Activated T-cell treated with anti-CD3 and anti-CD28 coated beads for 4 hours (primary cell): ENCODE measurements around the gene VANGL2.

Experiments used
- DNase-seq: peaks from one replicate; pipeline ENCODE4 v3.0.0-alpha.2; 2020

The VANGL2 gene

DNA sequence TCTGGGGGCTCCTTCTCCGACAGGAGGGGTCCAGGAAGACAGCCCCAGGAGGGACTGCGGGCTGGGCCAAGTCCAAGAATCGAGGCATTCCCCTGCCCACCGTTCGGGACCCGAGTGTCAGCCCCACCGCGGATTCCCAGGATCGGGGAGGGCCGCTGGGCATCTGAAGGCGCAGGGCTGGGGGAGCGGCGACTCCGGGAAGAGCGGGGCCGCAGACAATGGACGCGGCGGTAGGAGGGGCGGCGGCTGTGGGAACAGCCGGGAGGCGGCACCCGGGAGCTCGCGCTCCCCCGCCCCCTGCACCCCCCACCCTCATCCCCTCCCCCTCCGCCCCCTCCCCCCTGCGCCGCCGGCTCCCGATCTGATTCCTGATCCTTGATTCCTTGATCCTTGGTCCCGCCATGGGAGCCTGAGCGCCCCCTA, at the start of gene VANGL2:
Gene VANGL2 (plus strand): TSS at position 342 of the 423 bp plus-strand sequence. CDS start 15,274 bp downstream, outside the sequence.
- DNase-seq = no peak

DNA sequence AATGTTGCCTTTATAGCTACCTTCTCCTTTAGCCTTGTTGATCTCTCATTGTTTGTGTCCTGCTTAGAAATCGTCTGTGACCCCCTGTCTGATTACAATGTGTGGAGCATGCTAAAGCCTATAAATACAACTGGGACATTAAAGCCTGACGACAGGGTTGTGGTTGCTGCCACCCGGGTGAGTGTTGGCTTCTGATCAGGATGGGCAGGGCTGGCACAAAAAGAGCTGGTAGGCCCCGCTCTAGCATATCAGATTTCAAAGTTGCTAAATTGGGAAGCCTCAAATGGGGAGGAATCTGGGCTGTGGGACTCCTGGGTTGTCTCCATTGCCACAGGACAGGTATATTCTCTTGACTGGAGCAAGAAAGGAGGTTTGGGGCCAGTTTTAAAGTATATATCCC, 48.7 kb upstream of the VANGL2 start:
- no peak for DNase-seq

DNA sequence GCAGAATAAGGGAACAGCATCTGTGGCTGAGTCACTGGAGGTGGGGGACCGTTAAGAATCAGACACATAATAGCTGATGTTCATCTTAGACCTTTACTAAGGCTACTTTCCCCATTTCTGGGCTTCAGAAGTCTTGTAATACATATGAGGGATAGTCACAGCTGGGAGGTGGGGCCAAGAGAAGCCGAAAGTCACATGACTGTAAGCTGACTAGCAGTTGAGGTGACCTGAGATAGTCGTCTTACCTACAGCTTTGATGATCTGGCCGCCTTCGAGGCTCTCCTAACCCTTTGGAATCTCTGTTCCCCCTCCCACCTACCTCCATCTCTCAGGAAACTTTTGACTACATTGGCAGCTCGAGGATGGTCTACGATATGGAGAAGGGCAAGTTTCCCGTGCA, 47.8 kb upstream of the VANGL2 start:
- no peak for DNase-seq

DNA sequence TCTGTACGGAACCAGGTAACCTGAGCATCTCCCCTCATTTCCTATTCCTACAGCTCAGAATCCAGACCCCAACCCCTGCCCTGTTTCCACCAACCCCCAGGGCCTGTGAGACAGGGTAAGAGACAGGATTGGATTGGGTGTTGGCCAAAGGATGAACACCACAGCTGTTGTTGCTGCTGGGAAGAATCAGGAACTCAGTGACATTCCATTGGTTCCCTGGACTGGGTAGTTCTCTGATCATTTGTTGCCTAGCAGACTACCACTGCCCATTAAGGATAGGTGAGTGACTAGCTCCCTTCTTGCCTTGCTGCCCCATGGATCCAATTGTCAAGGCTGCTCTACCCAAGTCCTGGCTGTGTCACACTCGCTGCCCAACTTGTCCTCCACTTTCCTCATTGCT, 47.1 kb upstream of the VANGL2 start:
- DNase-seq = no peak

DNA sequence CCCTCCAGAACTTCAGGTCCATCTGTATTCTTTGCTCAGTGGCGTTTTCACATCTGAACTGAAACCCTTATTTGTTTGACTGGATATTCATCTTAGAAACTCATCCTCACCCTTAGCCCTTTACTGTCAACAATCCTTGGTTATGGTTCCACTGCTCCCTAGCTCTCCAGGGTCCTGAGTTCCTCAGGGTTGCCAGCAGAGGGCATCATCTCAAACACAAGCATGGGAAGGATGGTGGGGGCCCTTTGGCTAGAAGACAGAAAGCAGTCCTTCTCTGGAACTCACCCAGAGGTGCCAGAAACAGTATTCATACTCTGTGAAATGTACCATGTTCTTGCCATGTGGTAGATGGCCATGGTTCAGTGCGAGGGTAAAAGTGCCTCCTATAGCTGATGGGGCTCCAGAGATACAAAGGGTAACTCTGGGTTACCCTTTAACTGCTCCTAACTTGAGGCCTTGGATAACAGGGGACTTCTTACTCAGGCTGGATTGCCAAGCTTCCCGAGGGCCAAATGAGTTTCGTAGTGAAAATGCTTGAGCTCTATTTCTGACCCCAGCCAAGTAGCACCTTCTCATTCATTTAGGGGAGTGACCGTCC, 45.9 kb upstream of the VANGL2 start:
- no peak for DNase-seq

DNA sequence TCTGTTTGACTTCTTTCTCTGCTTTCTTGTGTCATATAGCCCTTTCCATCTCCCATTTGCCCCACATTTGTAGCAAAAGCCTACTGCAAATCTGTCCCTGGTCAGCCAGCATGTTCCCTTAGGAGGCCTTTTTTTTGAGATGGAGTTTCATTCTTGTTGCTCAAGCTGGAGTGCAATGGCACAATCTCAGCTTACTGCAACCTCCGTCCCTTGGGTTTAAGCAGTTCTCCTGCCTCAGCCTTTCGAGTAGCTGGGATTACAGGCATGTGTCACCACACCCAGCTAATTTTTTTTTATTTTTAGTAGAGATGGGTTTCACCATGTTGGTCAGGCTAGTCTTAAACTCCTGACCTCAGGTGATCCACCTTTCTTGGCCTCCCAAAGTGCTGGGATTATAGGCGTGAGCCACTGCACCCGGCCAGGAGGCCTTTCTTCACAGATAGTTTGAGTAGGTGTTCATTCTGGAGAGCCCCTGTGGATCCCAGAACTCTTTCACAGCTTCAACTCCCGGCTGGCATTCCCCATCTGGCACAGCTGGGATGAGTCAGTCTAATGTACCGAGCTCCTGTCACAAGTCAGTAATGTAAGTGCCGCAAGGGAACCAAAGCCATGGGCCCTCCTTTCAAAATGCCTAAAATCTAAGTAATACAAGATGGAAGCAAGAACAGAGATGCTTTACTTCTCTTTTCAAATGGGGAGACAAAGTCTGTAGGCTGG, 42.9 kb upstream of the VANGL2 start:
- DNase-seq = no peak

DNA sequence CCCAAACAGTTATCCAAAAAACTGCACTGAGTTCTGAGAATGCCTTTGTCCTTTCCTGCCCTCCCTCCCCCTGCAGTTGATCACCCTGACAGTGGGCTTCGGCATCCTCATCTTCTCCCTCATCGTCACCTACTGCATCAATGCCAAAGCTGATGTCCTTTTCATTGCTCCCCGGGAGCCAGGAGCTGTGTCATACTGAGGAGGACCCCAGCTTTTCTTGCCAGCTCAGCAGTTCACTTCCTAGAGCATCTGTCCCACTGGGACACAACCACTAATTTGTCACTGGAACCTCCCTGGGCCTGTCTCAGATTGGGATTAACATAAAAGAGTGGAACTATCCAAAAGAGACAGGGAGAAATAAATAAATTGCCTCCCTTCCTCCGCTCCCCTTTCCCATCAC, 42.3 kb upstream of the VANGL2 start:
- DNase-seq = no peak

DNA sequence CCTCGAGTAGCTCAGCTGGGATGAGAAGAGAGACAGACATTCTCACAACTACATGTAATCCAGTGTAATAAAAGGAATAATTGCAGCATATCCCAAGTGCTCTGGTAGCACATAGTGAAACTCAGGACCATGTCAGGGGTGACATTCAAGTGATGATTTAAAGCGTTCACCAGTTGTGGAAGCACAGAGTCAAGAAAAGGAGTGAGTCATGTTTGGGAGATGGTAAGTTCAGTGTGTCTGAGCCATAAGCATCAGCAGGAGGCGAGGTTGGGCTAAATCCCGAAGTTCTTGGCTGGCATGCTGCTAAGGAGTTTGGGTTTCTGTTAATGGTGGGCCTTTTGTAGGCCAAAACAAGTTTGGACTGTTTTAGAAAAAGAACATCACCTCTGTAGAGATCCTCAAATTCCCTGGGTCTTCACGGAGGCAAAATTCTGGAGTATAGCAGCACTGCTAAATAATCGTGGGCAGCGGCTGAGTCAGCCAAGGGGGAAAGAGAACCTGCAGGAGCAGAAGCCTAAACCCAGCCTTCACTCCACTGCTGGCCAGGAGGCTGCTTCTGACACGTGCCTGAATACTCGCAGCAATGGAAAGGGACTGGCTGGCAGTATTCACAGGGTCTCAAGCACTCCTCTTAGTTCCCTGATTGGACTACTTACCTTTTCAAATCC, 40.7 kb upstream of the VANGL2 start:
- DNase-seq = no peak

DNA sequence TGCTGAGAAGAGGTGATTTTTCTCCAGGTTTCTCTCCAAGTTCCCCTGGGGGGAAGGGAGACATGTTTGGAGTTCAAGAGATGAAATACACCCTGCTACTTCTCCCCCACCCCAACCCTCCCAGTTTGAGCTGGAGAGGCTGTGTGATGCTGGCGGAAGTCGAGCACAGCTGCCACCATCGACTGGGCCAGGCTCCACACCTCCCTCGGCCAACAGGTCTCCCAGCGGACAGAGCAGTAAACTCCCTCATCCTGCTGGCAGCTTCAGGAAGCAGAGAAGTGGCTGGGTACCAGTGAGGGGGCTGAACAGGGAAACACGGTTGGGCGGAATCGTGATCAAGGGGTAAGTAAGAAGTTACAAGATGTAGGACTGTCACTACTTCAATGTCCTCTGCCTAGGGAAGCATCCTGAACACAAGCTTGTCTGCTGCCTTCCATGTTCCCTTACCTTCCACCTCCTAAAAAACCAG, 40.1 kb upstream of the VANGL2 start:
- no peak for DNase-seq

DNA sequence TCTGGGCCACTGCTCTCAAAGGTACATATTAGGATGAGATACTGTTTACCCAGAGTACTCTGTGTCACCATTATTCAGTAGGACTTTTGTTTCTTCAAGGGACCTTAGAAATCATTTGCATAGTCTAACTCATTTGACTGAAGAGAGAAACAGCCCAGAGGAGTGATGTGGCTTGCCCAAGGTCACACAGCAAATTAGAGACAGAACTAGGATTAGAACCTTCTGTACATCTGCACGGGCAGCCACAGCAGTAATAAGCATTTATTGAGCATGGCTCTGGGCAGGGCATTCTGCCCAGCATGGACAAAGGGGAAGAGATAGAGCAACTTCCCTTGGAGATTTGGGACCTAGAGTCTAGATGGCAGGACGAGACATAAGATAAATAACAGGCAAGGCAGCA, 39.2 kb upstream of the VANGL2 start:
- no peak for DNase-seq

DNA sequence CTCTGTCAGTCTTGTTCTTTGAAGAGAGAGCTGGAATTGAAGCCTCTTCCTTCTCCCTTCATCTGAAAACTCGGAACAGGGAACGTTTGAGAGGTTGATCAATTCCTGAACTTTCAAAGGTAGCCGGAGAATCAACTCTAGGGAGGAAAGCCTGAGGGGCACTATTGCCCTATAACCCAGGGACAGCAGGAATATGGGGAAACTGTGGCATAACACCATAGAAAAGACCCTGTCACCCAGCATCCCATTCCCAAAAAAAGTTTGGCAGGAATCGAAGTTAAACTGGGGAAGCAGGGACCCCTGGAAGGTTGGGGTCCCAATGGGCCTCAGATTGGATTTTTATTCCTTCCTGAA, 38.6 kb upstream of the VANGL2 start:
- DNase-seq = no peak

DNA sequence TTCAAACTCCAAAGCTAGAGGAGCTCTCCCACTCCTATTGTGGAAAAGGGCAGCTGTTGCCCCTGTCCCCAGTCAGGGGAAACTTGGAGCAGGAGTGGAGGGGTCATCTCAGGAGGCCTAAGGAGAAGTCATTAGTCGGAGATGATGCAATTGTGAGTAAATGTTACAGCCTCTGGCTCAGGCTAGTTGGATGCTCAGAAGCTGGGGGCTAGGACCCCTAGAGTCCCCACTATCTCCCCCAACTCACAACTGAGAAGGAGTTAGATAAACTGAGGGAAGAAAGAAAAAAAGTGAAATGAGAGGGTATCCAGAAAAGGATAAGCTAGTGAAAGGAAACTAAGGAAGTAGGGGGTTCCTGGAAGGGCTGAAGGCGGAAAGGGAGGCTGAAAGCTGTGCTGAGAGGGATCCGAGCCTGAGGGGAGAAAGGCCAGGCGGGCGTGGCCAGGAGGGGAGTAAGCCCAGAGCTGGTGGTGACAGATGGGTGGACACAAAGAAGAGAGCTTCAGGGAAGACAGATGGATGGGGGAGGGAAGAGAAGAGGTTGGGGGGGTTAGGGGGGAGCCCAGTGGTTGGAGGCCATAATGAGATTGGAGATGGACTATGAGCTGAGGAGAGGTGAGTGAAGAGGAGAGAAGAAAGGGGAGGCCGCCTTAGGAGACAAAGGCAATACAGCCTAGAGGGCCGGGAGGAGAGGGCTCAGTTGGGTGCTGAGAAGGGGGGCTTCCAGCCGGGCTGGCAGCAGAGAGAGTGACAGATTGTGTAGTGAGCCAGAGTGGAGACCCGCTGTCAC, 38.0 kb upstream of the VANGL2 start:
- DNase-seq = no peak

DNA sequence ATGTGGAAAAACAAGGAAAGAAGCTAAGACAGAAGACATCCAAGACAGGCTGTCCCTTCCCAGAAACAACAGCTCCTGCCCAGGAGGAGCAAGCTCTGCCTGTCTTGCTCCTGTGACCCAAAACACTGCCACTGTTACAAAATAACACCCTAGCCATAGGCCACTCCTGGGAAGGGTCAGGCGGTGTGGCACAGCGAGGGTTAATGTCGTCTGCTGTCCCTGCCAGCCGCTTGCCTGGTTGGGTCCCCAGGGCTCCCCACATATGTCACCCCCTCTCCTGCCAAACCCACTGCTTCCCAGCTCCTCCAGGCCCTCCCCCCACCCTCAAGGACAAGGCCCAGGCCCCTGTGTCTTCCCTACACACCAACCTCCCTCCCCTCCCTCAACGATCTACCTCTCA, 37.4 kb upstream of the VANGL2 start:
- DNase-seq = no peak

DNA sequence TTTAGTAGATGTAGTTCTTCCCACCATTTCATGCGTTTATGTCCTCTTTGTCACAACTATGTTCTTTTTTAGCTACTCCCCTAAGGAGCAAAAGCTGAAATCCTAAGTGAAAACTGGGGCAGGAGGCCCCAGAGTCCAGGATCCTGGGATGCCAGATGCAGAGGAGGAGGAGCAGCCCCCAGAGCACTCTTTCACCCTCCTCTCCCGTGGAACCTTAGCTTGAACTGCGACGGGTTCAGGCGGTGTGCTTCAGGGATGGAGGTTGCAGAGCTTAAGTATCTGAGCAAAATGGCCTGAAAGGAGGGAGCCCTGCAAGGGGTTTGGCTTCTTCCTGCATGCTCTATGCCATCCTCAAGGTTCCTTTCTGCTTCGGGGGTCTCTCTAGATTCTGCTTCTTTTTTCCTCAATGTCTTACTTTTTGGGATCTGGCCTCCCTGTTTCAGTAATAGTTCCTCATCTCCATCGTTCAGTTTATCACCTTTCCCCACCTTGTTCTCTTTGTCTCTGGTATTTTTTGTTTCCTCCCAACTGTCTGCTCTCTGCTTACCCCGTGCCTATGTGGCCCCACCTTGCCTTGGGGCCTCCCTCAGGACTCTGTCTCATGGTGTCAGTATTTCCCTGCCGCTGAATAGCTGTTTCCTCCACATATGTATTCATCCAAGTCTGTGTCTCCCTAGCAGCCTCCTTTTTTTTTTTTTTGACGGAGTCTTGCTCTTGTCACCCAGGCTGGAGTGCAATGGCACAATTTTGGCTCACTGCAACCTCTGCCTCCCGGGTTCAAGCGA, 36.2 kb upstream of the VANGL2 start:
- DNase-seq = no peak

DNA sequence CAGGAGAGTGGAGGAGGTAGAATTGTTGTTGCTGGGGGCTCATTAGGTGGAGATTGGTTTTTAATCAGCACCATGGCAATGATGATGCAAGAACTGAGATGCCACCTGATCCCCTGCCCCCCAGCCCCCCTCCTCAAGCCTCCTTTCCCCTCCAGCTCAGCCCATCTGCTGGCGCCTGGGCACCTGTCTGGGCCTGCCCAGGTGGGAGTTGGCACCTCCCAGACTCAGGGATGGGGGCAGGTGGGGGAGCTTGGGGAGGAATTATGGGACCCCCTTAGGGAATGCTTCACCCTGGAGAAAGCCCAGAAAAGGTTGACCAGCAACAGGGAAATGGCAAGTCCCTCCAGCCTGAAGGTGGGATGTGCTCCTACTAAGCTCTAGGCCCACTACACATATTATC, 35.0 kb upstream of the VANGL2 start:
- no peak for DNase-seq

DNA sequence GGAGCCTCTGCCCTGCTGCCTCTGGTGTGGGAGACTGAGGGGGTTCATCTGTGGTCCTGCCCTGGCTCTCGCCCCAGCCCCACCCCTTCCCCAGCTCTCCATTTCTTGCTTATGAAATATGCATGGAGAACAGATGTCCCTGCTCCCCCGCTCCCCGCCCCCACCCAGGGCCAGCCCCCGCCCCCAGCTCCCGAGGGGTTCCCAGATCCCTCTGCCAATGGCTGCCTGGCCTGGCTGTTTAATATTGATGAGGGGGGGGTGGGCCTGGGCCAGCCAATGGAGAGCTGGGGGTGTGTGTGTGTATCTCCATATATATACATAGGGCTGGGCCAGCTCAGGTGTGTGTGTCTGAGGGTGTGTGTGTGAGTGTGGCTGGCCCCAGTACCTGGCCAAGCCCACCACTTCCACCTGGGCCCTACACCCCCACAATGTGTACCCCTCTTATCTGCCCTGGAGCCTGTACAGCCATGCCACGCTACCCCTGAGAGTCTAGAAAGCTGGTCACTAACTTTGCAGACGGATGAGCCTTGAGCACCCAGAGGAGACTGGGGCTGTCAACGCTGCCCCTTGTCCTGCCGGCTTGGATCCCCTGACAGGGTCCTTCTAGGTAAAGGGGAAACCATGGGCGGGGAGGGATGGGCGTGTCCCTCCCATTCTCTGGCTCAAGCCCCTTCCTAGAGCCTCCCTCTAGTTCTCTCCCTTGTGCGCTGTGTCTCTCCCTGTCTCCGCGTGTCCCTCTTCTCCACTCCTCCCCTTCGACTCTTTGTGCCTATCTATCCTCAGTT, 33.4 kb upstream of the VANGL2 start, which contains the start of gene NHLH1:
Gene NHLH1 (plus strand): TSS at position 341 of the 785 bp plus-strand sequence. CDS start 3,661 bp downstream, outside the sequence.
- DNase-seq = no peak

DNA sequence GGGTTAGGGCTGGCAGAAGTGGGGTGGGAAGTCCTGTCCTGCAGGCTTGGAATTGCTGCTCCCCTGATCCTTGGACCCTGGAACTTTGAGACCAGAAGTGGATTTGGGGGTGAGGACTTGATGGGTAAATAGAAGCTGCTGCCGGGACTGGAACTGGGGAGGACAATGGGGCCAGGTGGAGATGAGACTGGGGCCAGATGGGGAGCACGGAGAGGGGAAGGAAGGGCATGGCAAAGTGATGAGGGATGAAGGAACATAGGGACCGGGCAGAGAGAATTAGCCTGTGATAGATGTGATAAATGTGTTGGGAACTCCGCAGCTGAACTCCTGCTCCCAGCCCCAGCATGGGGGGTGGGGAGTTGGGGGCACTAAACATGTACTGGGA, 32.9 kb upstream of the VANGL2 start:
- no peak for DNase-seq

DNA sequence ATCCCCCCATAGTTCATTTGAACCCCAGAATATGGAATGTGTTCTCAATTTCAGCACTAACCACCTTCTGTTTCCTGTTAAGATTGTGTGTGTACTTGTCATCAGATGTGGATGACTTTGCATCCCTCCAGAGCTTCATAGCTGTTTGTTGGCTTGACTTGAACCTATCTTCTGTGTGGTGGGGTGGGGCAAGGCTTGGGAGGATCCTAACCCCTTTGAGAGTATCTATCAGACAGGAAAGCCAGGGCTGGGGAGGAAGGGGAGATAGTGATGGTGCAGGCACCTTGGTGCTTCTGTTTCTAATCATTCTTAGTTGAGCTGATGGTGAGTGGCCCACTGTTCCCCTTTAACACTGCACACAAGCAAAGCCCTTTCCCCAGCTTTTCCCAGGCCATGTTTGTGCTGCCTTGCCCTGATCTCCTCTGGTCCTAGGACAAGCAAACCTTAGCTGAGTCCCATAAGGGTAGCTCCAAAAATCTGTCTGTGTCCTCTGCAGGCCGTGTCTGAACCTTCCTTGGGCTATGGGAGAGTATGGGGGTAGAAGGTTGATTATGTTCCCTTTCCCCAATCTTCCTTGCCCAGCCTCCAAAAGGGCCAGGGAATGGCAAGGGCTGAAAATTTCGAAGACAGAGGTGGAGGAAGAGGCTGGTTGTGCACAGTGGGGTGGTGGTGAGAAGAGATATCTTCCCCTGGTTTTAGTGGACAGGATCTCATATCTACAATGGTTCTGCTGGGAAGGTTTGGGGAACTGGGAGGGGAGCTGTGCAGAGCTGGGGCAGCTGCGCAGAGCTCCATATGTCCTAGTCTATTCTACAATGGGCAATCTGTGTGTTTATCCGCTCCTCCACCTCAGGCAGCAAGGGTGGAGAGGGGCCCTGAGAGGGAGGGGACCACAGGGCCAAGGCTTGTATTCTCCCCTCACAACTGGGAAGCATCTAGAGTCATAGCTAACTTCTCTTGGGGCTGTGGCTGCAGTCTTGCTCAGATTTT, 32.1 kb upstream of the VANGL2 start:
- DNase-seq = no peak

DNA sequence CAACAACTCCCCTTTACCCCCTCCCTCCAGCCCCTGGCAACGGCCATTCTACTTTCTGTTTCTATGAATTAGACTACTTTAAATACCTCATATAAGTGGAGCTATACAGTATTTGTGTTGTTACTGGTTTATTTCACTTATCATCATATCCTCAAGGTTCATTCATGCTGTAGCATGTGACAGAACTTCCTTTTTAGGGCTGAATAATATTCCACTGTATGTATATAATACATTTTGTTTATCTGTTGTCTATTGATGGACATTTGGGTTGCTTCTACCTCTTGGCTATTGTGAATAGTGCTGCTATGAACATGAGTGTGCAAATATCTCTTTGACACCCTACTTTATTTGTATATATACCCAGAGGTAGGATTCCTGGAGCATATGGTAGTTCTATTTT, 31.3 kb upstream of the VANGL2 start:
- no peak for DNase-seq

DNA sequence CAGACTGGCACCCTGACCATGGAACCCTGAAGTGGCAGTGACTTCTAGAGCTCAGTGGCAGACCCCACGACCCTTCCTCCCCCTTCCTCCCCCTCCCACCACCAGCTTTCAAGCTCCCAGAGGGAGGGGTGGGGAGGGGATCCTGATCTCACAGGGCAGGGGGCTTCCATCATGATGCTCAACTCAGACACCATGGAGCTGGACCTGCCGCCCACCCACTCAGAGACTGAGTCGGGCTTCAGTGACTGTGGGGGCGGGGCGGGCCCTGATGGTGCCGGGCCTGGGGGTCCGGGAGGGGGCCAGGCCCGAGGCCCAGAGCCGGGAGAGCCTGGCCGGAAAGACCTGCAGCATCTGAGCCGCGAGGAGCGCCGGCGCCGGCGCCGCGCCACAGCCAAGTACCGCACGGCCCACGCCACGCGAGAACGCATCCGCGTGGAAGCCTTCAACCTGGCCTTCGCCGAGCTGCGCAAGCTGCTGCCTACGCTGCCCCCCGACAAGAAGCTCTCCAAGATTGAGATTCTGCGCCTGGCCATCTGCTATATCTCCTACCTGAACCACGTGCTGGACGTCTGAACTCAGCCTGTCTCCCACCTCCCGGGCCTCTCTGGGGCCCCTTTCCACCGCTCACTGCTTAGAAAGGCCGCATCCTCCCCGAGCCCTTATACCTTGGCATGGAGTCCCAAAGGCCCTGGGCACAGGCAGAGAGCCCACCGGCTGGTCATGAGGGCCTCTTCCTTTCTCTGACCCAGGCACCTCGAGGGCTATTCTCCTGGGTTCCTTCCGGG, 29.6 kb upstream of the VANGL2 start:
- no peak for DNase-seq
